ENCODE results near the gene HDHD5. TPM values are rescaled to one million over a fixed set of nuclear protein-coding genes. Genes with fewer than 3 reads are reported as not detected.

Gene HDHD5
- total RNA-seq, 2 experiments from 2014 or later = 56.3 to 57.4 TPM

DNA sequence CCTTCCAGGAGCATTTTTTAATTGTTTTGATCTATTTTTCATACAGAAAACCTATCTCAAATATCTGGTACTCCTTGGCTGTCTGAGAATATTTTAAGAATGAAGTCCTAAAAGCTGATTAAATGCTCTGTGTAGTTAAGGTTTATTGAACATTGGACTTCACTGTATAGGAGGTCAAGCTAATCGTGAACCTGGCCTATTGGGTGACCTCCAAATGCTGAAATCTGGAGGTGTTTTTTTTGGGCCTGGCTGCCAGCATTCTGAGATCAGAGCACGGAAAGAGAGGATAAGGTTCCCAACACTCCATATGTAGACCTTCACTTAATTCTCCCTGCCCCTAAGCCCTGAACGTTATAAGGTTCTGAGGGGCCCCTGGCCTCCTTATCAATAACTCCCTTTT lies 66.0 kb downstream of the HDHD5 start:
- POLR2A ChIA-PET = no interaction called here
- CTCF ChIA-PET = no interaction called here

DNA sequence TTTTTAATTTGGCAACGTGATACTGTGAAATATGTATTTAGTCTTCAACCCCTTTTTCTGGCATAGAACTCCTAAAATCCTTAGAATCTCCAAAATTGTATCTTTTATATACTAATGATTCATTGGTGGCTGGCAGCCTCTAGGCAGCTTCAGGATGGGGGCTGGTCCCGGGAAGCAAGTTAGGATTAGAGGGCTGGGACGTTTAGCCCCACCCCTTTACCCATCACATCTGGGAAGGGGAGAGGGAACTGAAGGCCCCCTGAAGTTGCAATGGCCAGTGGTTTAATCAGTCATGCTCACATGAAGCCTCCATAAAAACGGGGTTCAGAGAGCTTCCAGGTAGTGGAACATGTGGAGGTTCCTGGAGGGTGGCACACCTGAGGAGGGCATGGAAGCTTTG lies 67.2 kb downstream of the HDHD5 start:
- CTCF ChIA-PET = no interaction called here
- POLR2A ChIA-PET = no interaction called here

DNA sequence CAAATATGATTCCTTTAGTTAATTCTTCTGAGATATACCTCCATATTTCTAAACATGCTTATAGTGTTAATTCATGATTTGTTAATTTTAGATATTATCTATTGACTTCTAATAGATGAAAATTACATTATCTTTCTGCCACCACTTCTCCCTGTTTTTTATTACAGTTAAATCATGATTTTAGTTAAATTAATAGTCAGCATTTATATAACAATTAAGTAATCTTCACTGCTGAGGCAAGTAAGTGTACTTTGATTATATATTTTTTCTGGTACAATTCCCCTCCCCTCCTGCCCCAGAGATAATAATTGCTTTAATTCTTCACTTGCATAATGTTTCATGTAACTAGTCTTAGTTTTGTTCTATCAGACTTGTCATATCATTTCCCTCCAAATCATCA lies 68.5 kb downstream of the HDHD5 start:
- CTCF ChIA-PET = interaction anchor here (0.7 kb wide), 1 partner anchor 77 kb away, joined by 3 read pairs; no protein-coding TSS in a partner anchor
- POLR2A ChIA-PET = interaction anchor here (0.8 kb wide), 1 partner anchor 43 kb away, joined by 5 read pairs; no protein-coding TSS in a partner anchor

Other genes starting within 250 kb of the HDHD5 start
- gene GAB4, start 151.1 kb downstream of the HDHD5 start, total RNA-seq = not detected
- gene IL17RA, start 74.3 kb downstream of the HDHD5 start, total RNA-seq = 10 to 100 TPM; 18.7 to 20.4 TPM
- gene TMEM121B, start 37.9 kb downstream of the HDHD5 start, total RNA-seq = under 1 TPM; 0.13 to 0.15 TPM
- 1 to 10 TPM; 2.6 to 3.5 TPM for gene ADA2, start 60.2 kb upstream of the HDHD5 start, total RNA-seq
- not detected for gene CECR2, start 210.2 kb upstream of the HDHD5 start, total RNA-seq

Measured in activated CD8-positive, alpha-beta memory T cell treated with anti-CD3 and anti-CD28 coated beads for 36 hours (primary cell).